ENCODE measurements around the gene SLC39A5.

SLC39A5 gene

DNA sequence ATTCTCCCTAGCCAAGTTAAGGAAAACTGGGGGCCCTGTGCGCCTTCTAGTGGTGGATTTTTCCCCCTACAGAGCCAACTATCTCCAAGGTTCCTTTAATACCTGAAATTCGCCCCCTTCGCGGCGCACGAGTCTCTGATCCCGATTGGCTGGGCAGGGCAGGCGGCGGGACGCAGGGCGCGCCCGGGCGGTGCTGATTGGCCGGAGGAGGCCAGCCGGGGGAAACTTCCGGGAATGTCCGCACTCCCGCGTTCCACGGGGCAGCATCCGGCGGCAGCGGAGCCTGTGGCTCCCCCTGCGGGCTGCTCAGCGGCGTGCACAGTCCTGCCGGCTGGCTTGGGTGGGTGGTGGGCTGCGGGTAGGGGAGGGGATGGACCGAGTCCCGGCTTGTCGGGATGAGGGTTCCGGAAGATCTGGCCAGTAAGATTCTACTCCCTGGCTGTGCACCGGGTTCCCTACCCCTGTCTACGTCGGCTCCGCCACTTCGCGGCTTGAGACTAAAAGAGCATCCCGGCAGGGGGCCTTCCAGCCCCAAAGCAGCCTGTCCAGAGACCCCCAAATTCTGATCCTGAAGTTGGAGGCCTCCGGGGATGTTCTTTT, 5.6 kb upstream of the SLC39A5 start, which contains the start of gene NABP2:
Gene NABP2 (plus strand): TSS at position 241 of the 600 bp plus-strand sequence. CDS start 515 bp downstream, outside the sequence.
- H3K36me3 Mint-ChIP-seq (ENCODE audit: low read depth): peaks cover 7% of the 10 kb centered on the region
- H3K27ac Mint-ChIP-seq: peak within 1 kb of the TSS; percentile 100
- TF ChIP-seq, protein P1, sequence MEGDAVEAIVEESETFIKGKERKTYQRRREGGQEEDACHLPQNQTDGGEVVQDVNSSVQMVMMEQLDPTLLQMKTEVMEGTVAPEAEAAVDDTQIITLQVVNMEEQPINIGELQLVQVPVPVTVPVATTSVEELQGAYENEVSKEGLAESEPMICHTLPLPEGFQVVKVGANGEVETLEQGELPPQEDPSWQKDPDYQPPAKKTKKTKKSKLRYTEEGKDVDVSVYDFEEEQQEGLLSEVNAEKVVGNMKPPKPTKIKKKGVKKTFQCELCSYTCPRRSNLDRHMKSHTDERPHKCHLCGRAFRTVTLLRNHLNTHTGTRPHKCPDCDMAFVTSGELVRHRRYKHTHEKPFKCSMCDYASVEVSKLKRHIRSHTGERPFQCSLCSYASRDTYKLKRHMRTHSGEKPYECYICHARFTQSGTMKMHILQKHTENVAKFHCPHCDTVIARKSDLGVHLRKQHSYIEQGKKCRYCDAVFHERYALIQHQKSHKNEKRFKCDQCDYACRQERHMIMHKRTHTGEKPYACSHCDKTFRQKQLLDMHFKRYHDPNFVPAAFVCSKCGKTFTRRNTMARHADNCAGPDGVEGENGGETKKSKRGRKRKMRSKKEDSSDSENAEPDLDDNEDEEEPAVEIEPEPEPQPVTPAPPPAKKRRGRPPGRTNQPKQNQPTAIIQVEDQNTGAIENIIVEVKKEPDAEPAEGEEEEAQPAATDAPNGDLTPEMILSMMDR (IDR thresholded peaks at IDR 0.05; ENCODE audit: unreplicated experiment in 3 of 3): peak; percentile 90 to 97 (median 96)
- no peaks in the 10 kb centered on the region for H3K9me3 Mint-ChIP-seq
- peak within 1 kb of the TSS; percentile 83 to 98 (median 86) for H3K4me3 Mint-ChIP-seq
- peaks cover 39% of the 10 kb centered on the region for H3K4me1 Mint-ChIP-seq
- H3K27me3 Mint-ChIP-seq (ENCODE audit: low read depth): no peaks in the 10 kb centered on the region

DNA sequence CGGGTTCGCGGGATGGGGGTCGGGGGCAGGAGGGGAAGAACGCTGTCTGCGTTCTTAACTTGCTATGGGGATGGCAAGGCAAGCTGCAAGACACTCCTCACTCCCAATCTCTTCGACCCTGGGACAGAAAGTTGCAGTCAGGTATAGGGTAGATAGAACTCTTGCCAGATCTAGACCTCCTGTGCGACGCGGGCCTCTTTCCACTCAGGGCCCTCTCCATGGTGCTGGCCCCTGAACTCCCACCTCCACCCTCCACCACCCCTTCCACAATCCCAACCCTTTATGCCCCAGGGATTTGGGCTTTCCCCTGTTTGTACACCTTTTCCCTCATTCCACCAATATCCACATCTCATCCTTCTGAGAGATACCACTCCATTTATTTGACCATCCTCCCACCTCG, 4.9 kb upstream of the SLC39A5 start:
- Mint-ChIP-seq H3K36me3 (ENCODE audit: low read depth) (peaks cover 7% of the 10 kb centered on the region), H3K4me1 (peaks cover 39% of the 10 kb centered on the region), H3K4me3 (peak overlapping the region; percentile 79 to 86 (median 83)), H3K27me3 (ENCODE audit: low read depth) (no peaks in the 10 kb centered on the region), H3K9me3 (no peaks in the 10 kb centered on the region), H3K27ac (peak overlapping the region; percentile 12 to 100 (median 100))
- TF ChIP-seq, protein P1 (IDR thresholded peaks at IDR 0.05; ENCODE audit: unreplicated experiment in 3 of 3): no peak

DNA sequence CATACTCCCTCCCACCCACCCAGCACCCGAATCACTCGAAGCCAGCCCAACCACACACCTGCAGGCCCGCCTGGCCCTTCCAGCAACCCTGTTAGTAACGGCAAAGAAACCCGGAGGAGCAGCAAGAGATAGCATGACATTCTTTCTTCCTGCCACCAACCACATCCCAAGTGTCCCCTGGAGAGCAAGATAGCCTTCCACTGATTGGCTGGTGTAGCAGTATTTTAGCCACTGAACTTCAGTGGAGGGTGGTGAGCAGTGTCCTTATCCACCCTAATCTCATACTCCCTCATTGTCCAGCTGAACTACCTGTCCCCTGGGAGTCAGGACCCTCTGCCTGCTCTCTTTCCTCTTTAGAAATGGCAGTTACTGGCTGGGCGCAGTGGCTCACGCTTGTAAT, 769 bp upstream of the SLC39A5 start:
- Mint-ChIP-seq H3K27me3 (ENCODE audit: low read depth) (no peaks in the 10 kb centered on the region), H3K27ac (peak overlapping the region in 1 of 3 experiments; percentile 96), H3K9me3 (no peaks in the 10 kb centered on the region), H3K36me3 (ENCODE audit: low read depth) (peaks cover 7% of the 10 kb centered on the region), H3K4me1 (peaks cover 10% of the 10 kb centered on the region), H3K4me3 (no peak overlapping the region)
- TF ChIP-seq, protein P1 (IDR thresholded peaks at IDR 0.05; ENCODE audit: unreplicated experiment in 3 of 3): no peak

DNA sequence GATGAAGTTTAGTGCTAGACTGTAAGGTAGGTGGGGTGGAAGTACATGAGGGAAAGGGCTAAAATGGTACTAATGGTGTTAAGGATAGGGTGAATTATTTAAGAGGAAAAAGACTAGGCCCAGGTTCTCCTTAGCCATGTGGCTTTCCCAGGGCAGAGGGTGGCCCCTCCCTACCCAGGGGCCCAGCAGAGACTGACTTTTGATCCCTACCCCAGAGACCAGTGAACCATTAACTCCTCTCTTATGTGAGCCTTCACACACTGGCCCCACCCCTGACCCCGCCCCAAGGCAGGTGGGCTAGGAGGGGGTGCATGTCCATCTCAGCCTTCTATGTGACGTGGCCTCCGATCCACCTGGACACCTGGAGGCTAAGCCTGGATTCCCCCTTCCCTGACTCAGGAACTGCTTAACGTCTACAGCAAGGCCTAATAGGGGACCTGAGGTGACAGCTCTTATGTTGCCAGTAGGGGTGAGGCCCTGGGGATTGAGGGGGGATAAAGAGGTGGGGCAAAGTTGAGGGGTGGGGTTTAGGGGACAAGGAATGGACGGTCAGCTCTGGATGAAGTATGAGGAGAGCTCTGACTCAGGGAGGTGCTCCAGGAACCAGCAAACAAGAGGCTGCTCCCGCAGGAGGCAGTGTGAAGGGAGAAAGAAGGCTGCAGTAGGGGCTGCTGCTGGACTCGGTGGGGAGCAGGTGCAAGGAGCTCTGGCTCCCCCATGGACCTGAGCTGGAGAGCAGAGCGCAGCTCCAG, 757 bp downstream of the SLC39A5 start:
- H3K27ac Mint-ChIP-seq: peak overlapping the region; percentile 59 to 96 (median 93)
- no peaks in the 10 kb centered on the region for H3K9me3 Mint-ChIP-seq
- H3K4me3 Mint-ChIP-seq: peak overlapping the region in 2 of 3 experiments; percentile 44 to 64
- H3K4me1 Mint-ChIP-seq: no peaks in the 10 kb centered on the region
- peaks cover 7% of the 10 kb centered on the region for H3K36me3 Mint-ChIP-seq (ENCODE audit: low read depth)
- TF ChIP-seq, protein P1 (IDR thresholded peaks at IDR 0.05; ENCODE audit: unreplicated experiment in 3 of 3): no peak
- H3K27me3 Mint-ChIP-seq (ENCODE audit: low read depth): peaks cover 4% of the 10 kb centered on the region

DNA sequence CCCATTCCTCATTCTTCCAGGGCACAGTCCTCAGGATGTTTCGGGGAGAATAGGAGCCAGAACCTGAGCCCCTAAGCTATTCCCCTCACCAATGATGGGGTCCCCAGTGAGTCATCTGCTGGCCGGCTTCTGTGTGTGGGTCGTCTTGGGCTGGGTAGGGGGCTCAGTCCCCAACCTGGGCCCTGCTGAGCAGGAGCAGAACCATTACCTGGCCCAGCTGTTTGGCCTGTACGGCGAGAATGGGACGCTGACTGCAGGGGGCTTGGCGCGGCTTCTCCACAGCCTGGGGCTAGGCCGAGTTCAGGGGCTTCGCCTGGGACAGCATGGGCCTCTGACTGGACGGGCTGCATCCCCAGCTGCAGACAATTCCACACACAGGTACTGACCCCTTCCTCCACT, 1.3 kb downstream of the SLC39A5 start:
- H3K4me1 Mint-ChIP-seq: no peaks in the 10 kb centered on the region
- H3K36me3 Mint-ChIP-seq (ENCODE audit: low read depth): peaks cover 6% of the 10 kb centered on the region
- peaks cover 4% of the 10 kb centered on the region for H3K27me3 Mint-ChIP-seq (ENCODE audit: low read depth)
- peak overlapping the region in 1 of 3 experiments; percentile 64 for H3K4me3 Mint-ChIP-seq
- TF ChIP-seq, protein P1 (IDR thresholded peaks at IDR 0.05; ENCODE audit: unreplicated experiment in 3 of 3): no peak
- peak overlapping the region in 2 of 3 experiments; percentile 59 to 96 for H3K27ac Mint-ChIP-seq
- H3K9me3 Mint-ChIP-seq: no peaks in the 10 kb centered on the region
